Naive thymus-derived CD8-positive, alpha-beta T cell (primary cell): Measurements from ENCODE around the gene SLC16A11. TPM values are rescaled to one million over a fixed set of nuclear protein-coding genes. Genes with fewer than 3 reads are reported as not detected.
A peak's percentile ranks its signal among the peaks of the same experiment; 100 is the strongest.
"Not testable (repeated sequence)": the region's sequence is repeated elsewhere in the genome, so short reads cannot be mapped to it uniquely, and the experiment has no call there.

Experiments used
- ATAC-seq, 2 donors: fragments of 150-1000 bp; cut with Tn5 transposase in 1 of 2; sonication (Bioruptor Pico), chemical (Tn5 transposase) in 1 of 2; 1 replicate in 1 of 2; 2 replicates in 1 of 2; pipeline ENCODE4 v1.10.0; 2021; ENCODE audit warnings: mild to moderate bottlenecking in 2 of 2, moderate library complexity in 2 of 2
- POLR2A ChIA-PET: fragments of 350-600 bp; sonication (Branson Sonifier 250); formaldehyde crosslinking; loops from one replicate; lab custom pipeline; 2021; ENCODE audit warnings: antibody characterized with exemption; lab: Charles Lee
- DNase-seq, 10 donors: peaks; one replicate each; pipeline versions ENCODE4 v3.0.0 to v3.0.0-alpha.2; 2020 to 2022
- H3K27ac Mint-ChIP-seq, 10 donors: one replicate each; pipeline ENCODE4 v1.8.0; 2020 to 2022; ENCODE audit warnings: mild to moderate bottlenecking in 10 of 10, mixed read lengths in 10 of 10, moderate library complexity in 4 of 10, inconsistent platforms in 1 of 10
- H3K27me3 Mint-ChIP-seq, 5 donors: one replicate each; pipeline ENCODE4 v1.8.0; 2021 to 2022; ENCODE audit warnings: mixed read lengths in 5 of 5
- H3K36me3 Mint-ChIP-seq, 3 donors: one replicate each; pipeline ENCODE4 v1.8.0; 2020 to 2022; ENCODE audit warnings: mixed read lengths in 3 of 3, mild to moderate bottlenecking in 2 of 3, inconsistent platforms in 1 of 3
- H3K4me1 Mint-ChIP-seq, 4 donors: one replicate each; pipeline ENCODE4 v1.8.0; 2021 to 2022; ENCODE audit warnings: mixed read lengths in 4 of 4
- H3K4me3 Mint-ChIP-seq, 10 donors: one replicate each; pipeline ENCODE4 v1.8.0; 2020 to 2022; ENCODE audit warnings: mild to moderate bottlenecking in 10 of 10, mixed read lengths in 10 of 10, moderate library complexity in 6 of 10, inconsistent platforms in 1 of 10
- H3K9me3 Mint-ChIP-seq, 9 donors: one replicate each; pipeline ENCODE4 v1.8.0; 2020 to 2022; ENCODE audit warnings: mixed read lengths in 9 of 9, mild to moderate bottlenecking in 3 of 9, inconsistent platforms in 1 of 9, moderate library complexity in 1 of 9
- polyA plus RNA-seq, 3 donors: library from polyadenylated mRNA; unstranded; fragments of 300-500 nt; fragmentation: Illumina TruSeq; gene quantifications; one replicate each; pipeline ENCODE4 v1.2.3, GENCODE V29; 2021
- total RNA-seq, 8 experiments: library from RNA in 2 of 8; stranded (reverse) in 2 of 8; gene quantifications; one replicate each; pipeline ENCODE4 v1.2.3 and lab custom pipeline; 2021 to 2026

SLC16A11 gene
- total RNA-seq (1 to 10 TPM; 2.8 to 3.5 TPM), polyA plus RNA-seq (1 to 10 TPM; 2.0 to 2.2 (median 2.0) TPM), total RNA-seq (lab: John Stamatoyannopoulos, UW) (1.4 to 4.2 (median 2.8) reads per million in 6 experiments)

- Mint-ChIP-seq H3K4me1 (peaks cover 24 to 50% (median 48%) of the 10 kb centered on the region in 4 donors), H3K9me3 (no peaks in the 10 kb centered on the region), H3K36me3 (no peaks in the 10 kb centered on the region), H3K27me3 (peaks cover 0 to 2% (median 0%) of the 10 kb centered on the region in 5 donors), H3K4me3 (peak within 1 kb of the TSS; percentile 74 to 91 (median 84)), H3K27ac (peak within 1 kb of the TSS; percentile 43 to 95 (median 72))
- peak in 6 of 10 donors; percentile 27 to 42 (median 36) for DNase-seq
- peak in 1 of 2 donors; percentile 27 for ATAC-seq
- POLR2A ChIA-PET, result interaction anchor here (0.6 to 7.1 kb wide), 8 partner anchors 8 to 442 kb away, joined by 3 to 83 read pairs (median 3); partner anchors contain the start of genes GABARAP and SLC16A13
Measured at GRCh38 chr17:7043497-7044198, at the start of gene SLC16A11. Gene SLC16A11, minus strand, starts transcription at chr17:7044092. Its CDS starts 579 bp downstream, at chr17:7043513.

- peak in 6 of 10 donors; percentile 12 to 68 (median 35) for DNase-seq
- H3K9me3 Mint-ChIP-seq, ATAC-seq, H3K27ac Mint-ChIP-seq, H3K36me3 Mint-ChIP-seq, H3K4me3 Mint-ChIP-seq, POLR2A ChIA-PET: not testable (repeated sequence)
- H3K27me3 Mint-ChIP-seq, result peaks cover 8 to 40% (median 9%) of the 10 kb centered on the region in 5 donors
- peaks cover 4 to 30% (median 9%) of the 10 kb centered on the region in 4 donors for H3K4me1 Mint-ChIP-seq
Measured at GRCh38 chr17:7091311-7092005, 47.6 kb upstream of the SLC16A11 start.

GRCh38 chr17:7089570-7089969, 45.7 kb upstream of the SLC16A11 start:
- H3K36me3 Mint-ChIP-seq, H3K9me3 Mint-ChIP-seq, H3K27ac Mint-ChIP-seq, H3K4me3 Mint-ChIP-seq, DNase-seq, POLR2A ChIA-PET, ATAC-seq: not testable (repeated sequence)
- H3K4me1 Mint-ChIP-seq, result peaks cover 0 to 12% (median 7%) of the 10 kb centered on the region in 4 donors
- peaks cover 11 to 42% (median 13%) of the 10 kb centered on the region in 5 donors for H3K27me3 Mint-ChIP-seq

GRCh38 chr17:7088442-7088841, 44.5 kb upstream of the SLC16A11 start:
- not testable (repeated sequence) for ATAC-seq

DNA sequence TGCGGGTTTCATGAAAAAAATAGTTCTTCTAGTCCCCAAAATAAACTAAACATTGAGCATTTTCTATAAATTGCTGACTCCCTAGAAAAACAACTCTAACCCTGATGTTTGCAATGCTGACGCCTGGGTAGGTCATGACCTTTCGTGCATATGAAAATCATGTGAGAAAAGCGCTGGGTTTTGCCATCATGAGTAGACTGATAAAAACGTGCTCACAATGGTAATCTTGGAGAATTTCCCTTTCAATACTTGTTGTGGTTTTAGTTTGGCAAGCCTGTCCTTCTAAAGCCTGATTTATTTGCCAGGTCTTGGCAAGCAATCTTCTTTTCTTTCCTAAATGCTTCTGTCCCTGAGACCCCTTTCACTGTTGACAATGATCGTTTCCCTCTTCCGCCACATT, 40.2 kb upstream of the SLC16A11 start:
- Mint-ChIP-seq H3K27ac (peak overlapping the region in 1 of 10 donors; percentile 26), H3K36me3 (no peaks in the 10 kb centered on the region), H3K27me3 (peaks cover 11 to 25% (median 23%) of the 10 kb centered on the region in 5 donors), H3K4me3 (peak overlapping the region in 1 of 10 donors; percentile 48), H3K9me3 (no peaks in the 10 kb centered on the region), H3K4me1 (peaks cover 13 to 41% (median 31%) of the 10 kb centered on the region in 4 donors)
- POLR2A ChIA-PET, result interaction anchor here (0.6 kb wide), 1 partner anchor 665 kb away, joined by 3 read pairs; no protein-coding TSS in a partner anchor
- no peak for ATAC-seq
- DNase-seq, result no peak

More at GRCh38 chr17:7088442-7088841, 44.5 kb upstream of the SLC16A11 start:
- H3K27ac Mint-ChIP-seq, H3K9me3 Mint-ChIP-seq, H3K36me3 Mint-ChIP-seq, DNase-seq, H3K4me3 Mint-ChIP-seq, POLR2A ChIA-PET: not testable (repeated sequence)
- Mint-ChIP-seq H3K27me3 (peaks cover 11 to 34% (median 22%) of the 10 kb centered on the region in 5 donors), H3K4me1 (peaks cover 4 to 13% (median 9%) of the 10 kb centered on the region in 4 donors)

GRCh38 chr17:7083592-7083991, 39.7 kb upstream of the SLC16A11 start:
- POLR2A ChIA-PET, result interaction anchor here (0.7 kb wide), 1 partner anchor 612 kb away, joined by 3 read pairs; no protein-coding TSS in a partner anchor
- no peaks in the 10 kb centered on the region for H3K36me3 Mint-ChIP-seq
- ATAC-seq, result no peak
- H3K9me3 Mint-ChIP-seq, result no peaks in the 10 kb centered on the region
- H3K4me1 Mint-ChIP-seq, result peaks cover 13 to 41% (median 31%) of the 10 kb centered on the region in 4 donors
- H3K27ac Mint-ChIP-seq, result no peak overlapping the region
- no peak for DNase-seq
- H3K27me3 Mint-ChIP-seq, result peaks cover 8 to 21% (median 21%) of the 10 kb centered on the region in 5 donors
- H3K4me3 Mint-ChIP-seq, result peak overlapping the region in 1 of 10 donors; percentile 45

- H3K27ac Mint-ChIP-seq, result no peak overlapping the region
- DNase-seq (peak in 6 of 10 donors; percentile 8 to 27 (median 21)), ATAC-seq (peak; percentile 49 to 81)
- peaks cover 15 to 41% (median 31%) of the 10 kb centered on the region in 4 donors for H3K4me1 Mint-ChIP-seq
- no peaks in the 10 kb centered on the region for H3K9me3 Mint-ChIP-seq
- H3K4me3 Mint-ChIP-seq, result peak overlapping the region in 6 of 10 donors; percentile 21 to 52 (median 38)
- peaks cover 3 to 16% (median 8%) of the 10 kb centered on the region in 5 donors for H3K27me3 Mint-ChIP-seq
- POLR2A ChIA-PET, result interaction anchor here (0.6 to 0.7 kb wide), 2 partner anchors 97 to 302 kb away, joined by 3 to 5 read pairs; no protein-coding TSS in a partner anchor
- no peaks in the 10 kb centered on the region for H3K36me3 Mint-ChIP-seq
Measured at GRCh38 chr17:7081341-7082062, 37.6 kb upstream of the SLC16A11 start.

- POLR2A ChIA-PET, result interaction anchor here (0.6 kb wide), 2 partner anchors 98 to 1682 kb away, joined by 5 read pairs; no protein-coding TSS in a partner anchor
- DNase-seq (no peak), ATAC-seq (no peak)
- Mint-ChIP-seq H3K36me3 (no peaks in the 10 kb centered on the region), H3K4me3 (no peak overlapping the region), H3K27ac (peak overlapping the region in 1 of 10 donors; percentile 19), H3K9me3 (no peaks in the 10 kb centered on the region), H3K27me3 (peaks cover 0 to 11% (median 4%) of the 10 kb centered on the region in 5 donors), H3K4me1 (peaks cover 15 to 41% (median 31%) of the 10 kb centered on the region in 4 donors)
Measured at GRCh38 chr17:7080456-7081041, 36.7 kb upstream of the SLC16A11 start.

GRCh38 chr17:7079581-7080455, 35.9 kb upstream of the SLC16A11 start, which contains the start of gene CLEC10A:
Gene CLEC10A, minus strand, starts transcription at chr17:7080251. Its CDS starts 1,439 bp downstream, at chr17:7078812.
- peak within 1 kb of the TSS in 2 of 10 donors; percentile 18 to 19 for H3K27ac Mint-ChIP-seq
- POLR2A ChIA-PET, result interaction anchor here (0.6 kb wide), 1 partner anchor 1681 kb away, joined by 5 read pairs; no protein-coding TSS in a partner anchor
- ATAC-seq, result no peak

DNA sequence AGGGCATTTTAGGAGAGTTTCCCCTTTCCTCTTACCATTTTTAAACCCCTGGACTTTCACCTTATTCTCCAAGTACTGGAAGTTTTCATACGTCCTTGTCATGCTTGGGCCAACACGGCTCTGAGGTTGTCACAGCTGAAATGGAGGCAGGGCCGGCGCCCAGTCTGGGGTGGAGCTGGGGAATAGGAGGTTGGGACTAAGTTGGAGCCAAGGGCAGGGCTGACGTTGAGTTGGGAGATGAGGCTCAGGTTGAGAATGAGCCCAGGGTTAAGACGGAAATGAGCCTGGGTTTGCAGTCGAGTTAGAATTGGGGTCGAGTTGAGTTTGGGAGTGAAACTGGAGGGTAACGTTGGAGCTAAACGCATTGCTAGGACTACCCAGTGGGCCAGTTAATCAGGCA, 34.8 kb upstream of the SLC16A11 start:
- H3K27me3 Mint-ChIP-seq, result peaks cover 0 to 5% (median 0%) of the 10 kb centered on the region in 5 donors
- no peak overlapping the region for H3K27ac Mint-ChIP-seq
- POLR2A ChIA-PET, result interaction anchor here (1.0 kb wide), 1 partner anchor 23 kb away, joined by 3 read pairs; no protein-coding TSS in a partner anchor
- ATAC-seq, result no peak
- peaks cover 12 to 34% (median 24%) of the 10 kb centered on the region in 4 donors for H3K4me1 Mint-ChIP-seq
- no peak overlapping the region for H3K4me3 Mint-ChIP-seq
- DNase-seq, result no peak
- H3K36me3 Mint-ChIP-seq, result no peaks in the 10 kb centered on the region
- no peaks in the 10 kb centered on the region for H3K9me3 Mint-ChIP-seq

More at GRCh38 chr17:7079581-7080455, 35.9 kb upstream of the SLC16A11 start, which contains the start of gene CLEC10A:
- H3K27me3 Mint-ChIP-seq, result peaks cover 0 to 11% (median 4%) of the 10 kb centered on the region in 5 donors
- DNase-seq, result no peak
- no peaks in the 10 kb centered on the region for H3K36me3 Mint-ChIP-seq
- H3K9me3 Mint-ChIP-seq, result no peaks in the 10 kb centered on the region
- H3K4me1 Mint-ChIP-seq, result peaks cover 15 to 41% (median 31%) of the 10 kb centered on the region in 4 donors
- no peak within 1 kb of the TSS for H3K4me3 Mint-ChIP-seq
